Testis (tissue), 2 donors: Measurements from ENCODE around the gene PIK3R4.

Source experiments
- POLR2A ChIP-seq: fragments of 450-650 bp; IDR thresholded peaks from one replicate; pipeline ENCODE4 v1.6.1; 2017; ENCODE audit warnings: antibody characterized with exemption, mild to moderate bottlenecking, moderate library complexity
- TF ChIP-seq, protein P1 (sequence below), 3 experiments: fragments of 450-650 bp in 2 of 3; fragments of 200-600 bp in 1 of 3; sonication (generic) in 1 of 3; IDR thresholded peaks; one replicate each; pipeline ENCODE4 v1.5.1; 2016 to 2019; ENCODE audit warnings: antibody characterized with exemption in 3 of 3, mild to moderate bottlenecking in 2 of 3, moderate library complexity in 1 of 3

DNA sequence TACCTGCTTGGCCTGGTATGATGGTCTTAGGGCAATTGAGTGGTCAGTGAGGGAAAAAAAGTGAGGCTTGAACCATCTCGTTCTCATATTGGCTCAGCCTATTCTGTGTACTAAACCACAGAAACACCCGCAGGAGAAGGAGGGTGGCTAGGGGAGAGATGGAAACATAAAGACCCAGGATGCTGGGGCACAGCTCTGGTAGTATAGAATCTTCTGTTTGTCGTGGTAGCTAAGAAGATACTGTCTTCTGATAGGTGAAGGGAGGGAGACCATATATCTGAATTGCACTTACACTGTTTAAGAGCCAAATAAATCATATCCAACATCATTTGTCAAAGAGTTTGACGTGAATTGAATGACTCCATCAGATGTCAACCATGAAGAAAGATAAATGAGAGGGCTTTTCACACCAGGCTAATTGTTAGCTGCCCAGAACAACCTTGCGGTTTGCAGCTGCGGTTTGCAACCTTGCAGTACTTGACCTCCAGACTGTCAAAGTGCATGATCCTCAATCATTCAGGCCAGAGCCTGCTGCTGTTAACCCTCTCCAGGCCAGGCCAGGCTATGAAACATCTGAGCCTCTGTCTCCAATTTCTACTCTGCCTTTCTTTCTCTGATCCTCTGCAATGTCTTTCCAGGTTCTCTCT lies 40.9 kb upstream of the PIK3R4 start:
- no peak for TF ChIP-seq POLR2A
- TF ChIP-seq, protein P1, sequence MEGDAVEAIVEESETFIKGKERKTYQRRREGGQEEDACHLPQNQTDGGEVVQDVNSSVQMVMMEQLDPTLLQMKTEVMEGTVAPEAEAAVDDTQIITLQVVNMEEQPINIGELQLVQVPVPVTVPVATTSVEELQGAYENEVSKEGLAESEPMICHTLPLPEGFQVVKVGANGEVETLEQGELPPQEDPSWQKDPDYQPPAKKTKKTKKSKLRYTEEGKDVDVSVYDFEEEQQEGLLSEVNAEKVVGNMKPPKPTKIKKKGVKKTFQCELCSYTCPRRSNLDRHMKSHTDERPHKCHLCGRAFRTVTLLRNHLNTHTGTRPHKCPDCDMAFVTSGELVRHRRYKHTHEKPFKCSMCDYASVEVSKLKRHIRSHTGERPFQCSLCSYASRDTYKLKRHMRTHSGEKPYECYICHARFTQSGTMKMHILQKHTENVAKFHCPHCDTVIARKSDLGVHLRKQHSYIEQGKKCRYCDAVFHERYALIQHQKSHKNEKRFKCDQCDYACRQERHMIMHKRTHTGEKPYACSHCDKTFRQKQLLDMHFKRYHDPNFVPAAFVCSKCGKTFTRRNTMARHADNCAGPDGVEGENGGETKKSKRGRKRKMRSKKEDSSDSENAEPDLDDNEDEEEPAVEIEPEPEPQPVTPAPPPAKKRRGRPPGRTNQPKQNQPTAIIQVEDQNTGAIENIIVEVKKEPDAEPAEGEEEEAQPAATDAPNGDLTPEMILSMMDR (IDR thresholded peaks at IDR 0.05): no peak
